Muscle of leg (tissue), 11 donors: ENCODE results near the gene OR4B1. TPM values are rescaled to one million over a fixed set of nuclear protein-coding genes. Genes with fewer than 3 reads are reported as not detected.
"Not testable (repeated sequence)": the region's sequence is repeated elsewhere in the genome, so short reads cannot be mapped to it uniquely, and the experiment has no call there.

ENCODE experiments used
- DNase-seq: peaks from one replicate; pipeline ENCODE4 v3.0.0; 2013
- H3K27ac ChIP-seq: one replicate; pipeline ENCODE4 v1.5.1; 2013; ENCODE audit warnings: mild to moderate bottlenecking, low read length, control low read depth
- H3K27me3 ChIP-seq: one replicate; pipeline ENCODE4 v1.6.1; 2013; ENCODE audit warnings: low read length; ENCODE audit not compliant: control insufficient read depth, insufficient read depth
- H3K36me3 ChIP-seq: one replicate; pipeline ENCODE4 v1.6.1; 2013; ENCODE audit warnings: low read length; ENCODE audit not compliant: control insufficient read depth, insufficient read depth
- H3K4me1 ChIP-seq: one replicate; pipeline ENCODE4 v1.6.1; 2013; ENCODE audit warnings: low read length; ENCODE audit not compliant: control insufficient read depth, insufficient read depth
- H3K4me3 ChIP-seq: one replicate; pipeline ENCODE4 v1.5.1; 2013; ENCODE audit warnings: low read length, control low read depth
- H3K9me3 ChIP-seq: replicated peaks from 2 replicates; pipeline ENCODE4 v1.6.1; 2013; ENCODE audit warnings: low read depth, low read length; ENCODE audit not compliant: control insufficient read depth
- WGBS: methylation state at CpG from one replicate; pipeline ENCODE4 v1.1.5; 2013; ENCODE audit warnings: missing lambda C conversion rate; ENCODE audit not compliant: insufficient coverage; 5-methylcytosine and 5-hydroxymethylcytosine counted together
- polyA plus RNA-seq, 8 donors: library from polyadenylated mRNA; unstranded; fragments of 120-200 nt; gene quantifications; one replicate each; pipeline versions ENCODE4 v1.2.1 to v1.2.3, GENCODE V29; 2013; ENCODE audit warnings: inconsistent platforms in 1 of 8, low replicate concordance in 1 of 8; ENCODE audit not compliant: insufficient read length in 8 of 8, insufficient read depth in 1 of 8
- total RNA-seq: library from RNA; stranded (reverse); fragments of 120-200 nt; gene quantifications from one replicate; pipeline ENCODE4 v1.2.4, GENCODE V29; 2013

OR4B1 gene
- total and polyA plus RNA-seq, 9 donors: not detected

- H3K4me1 ChIP-seq: no peaks in the 10 kb centered on the region
- no peaks in the 10 kb centered on the region for H3K36me3 ChIP-seq
- H3K4me3 ChIP-seq: no peak overlapping the region
- no peaks in the 10 kb centered on the region for H3K9me3 ChIP-seq
- H3K27ac ChIP-seq: no peak overlapping the region
- DNase-seq: peak; percentile 16
- WGBS: 75% methylated on average over 4 of the region's 4 CpGs
- no peaks in the 10 kb centered on the region for H3K27me3 ChIP-seq
These were observed 33.6 kb upstream of the OR4B1 start for GRCh38 chr11:48182860-48183526.

- Histone ChIP-seq H3K4me3 (no peak overlapping the region), H3K27me3 (no peaks in the 10 kb centered on the region), H3K4me1 (no peaks in the 10 kb centered on the region), H3K36me3 (no peaks in the 10 kb centered on the region), H3K9me3 (no peaks in the 10 kb centered on the region), H3K27ac (no peak overlapping the region)
- no peak for DNase-seq
These were observed 32.2 kb upstream of the OR4B1 start for GRCh38 chr11:48184452-48184851.

GRCh38 chr11:48190906-48191654 is 25.5 kb upstream of the OR4B1 start:
- not testable (repeated sequence) for DNase-seq
- WGBS: 83% methylated on average over 2 of the region's 10 CpGs

DNA sequence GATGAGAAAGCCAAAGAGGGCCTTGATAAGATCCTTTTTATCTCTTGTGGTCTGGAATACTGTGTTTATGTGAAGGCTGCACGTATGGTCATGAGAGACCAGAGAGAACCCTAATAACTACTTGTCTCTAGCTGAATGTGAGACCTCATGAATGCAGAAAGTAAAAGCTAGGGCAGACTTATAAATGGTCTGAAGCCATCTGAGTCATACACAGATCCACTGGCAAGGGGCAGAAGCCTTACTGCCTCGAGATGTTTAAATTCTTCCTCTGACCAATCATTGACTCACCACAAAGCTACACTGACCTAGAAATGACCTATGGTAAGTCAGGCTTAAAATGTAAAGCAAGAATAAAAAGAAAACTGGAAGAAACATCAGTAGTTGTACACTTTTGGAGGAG is 22.7 kb upstream of the OR4B1 start:
- no peaks in the 10 kb centered on the region for H3K36me3 ChIP-seq
- H3K27me3 ChIP-seq: no peaks in the 10 kb centered on the region
- no peak overlapping the region for H3K27ac ChIP-seq
- H3K9me3 ChIP-seq: peaks cover 6% of the 10 kb centered on the region
- no peak overlapping the region for H3K4me3 ChIP-seq
- no peaks in the 10 kb centered on the region for H3K4me1 ChIP-seq
- WGBS: no CpG with 5 or more reads among the region's 2 CpGs
- DNase-seq: no peak

More at GRCh38 chr11:48190906-48191654, 25.5 kb upstream of the OR4B1 start:
- H3K27me3 ChIP-seq, H3K27ac ChIP-seq, H3K36me3 ChIP-seq, H3K9me3 ChIP-seq, H3K4me1 ChIP-seq, H3K4me3 ChIP-seq: not testable (repeated sequence)

DNA sequence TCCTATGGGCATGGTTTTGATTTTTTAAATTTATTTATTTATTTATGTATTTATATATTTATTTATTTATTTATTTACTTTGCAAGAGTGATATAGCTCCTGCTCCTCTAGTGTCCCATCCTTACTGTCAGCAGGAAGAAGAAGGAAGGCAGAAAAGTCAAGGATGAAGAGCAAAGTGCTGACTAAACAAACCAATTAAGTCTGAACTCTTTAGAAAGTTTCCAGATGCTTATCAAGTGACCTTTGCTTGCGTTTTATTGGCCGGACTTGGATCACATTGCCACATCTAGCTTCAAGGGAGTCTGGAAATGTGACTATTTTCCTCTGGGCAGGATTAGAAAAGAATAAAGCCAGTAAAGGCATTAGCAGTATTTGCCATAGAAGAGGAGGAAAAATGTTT is 8.7 kb upstream of the OR4B1 start:
- peaks cover 4% of the 10 kb centered on the region for H3K9me3 ChIP-seq
- no peaks in the 10 kb centered on the region for H3K36me3 ChIP-seq
- 88% methylated on average over 2 of the region's 2 CpGs for WGBS
- H3K4me1 ChIP-seq: no peaks in the 10 kb centered on the region
- H3K4me3 ChIP-seq: no peak overlapping the region
- DNase-seq: no peak
- H3K27ac ChIP-seq: no peak overlapping the region
- H3K27me3 ChIP-seq: no peaks in the 10 kb centered on the region

DNA sequence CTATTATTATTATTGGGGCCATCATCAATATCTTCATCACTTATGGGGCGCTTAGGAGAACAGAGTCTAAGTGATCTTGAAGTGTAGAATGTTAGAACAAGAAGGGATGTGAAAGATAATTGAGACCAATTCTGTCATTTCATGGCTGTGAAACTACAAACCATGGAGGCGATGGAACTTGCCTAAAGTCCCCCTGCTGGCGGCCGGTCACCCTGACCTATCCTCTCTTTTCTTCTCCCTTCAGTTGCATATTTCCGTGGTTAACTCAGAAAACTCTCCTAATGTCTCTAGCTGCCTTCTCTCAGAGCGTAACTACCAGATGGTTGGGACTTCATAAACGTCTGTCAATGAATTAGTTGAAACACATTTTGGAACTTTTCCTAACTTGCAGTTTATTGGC is 6.6 kb upstream of the OR4B1 start:
- peak; percentile 6 for DNase-seq
- Histone ChIP-seq H3K27me3 (no peaks in the 10 kb centered on the region), H3K9me3 (peaks cover 4% of the 10 kb centered on the region), H3K36me3 (no peaks in the 10 kb centered on the region), H3K4me3 (no peak overlapping the region), H3K27ac (no peak overlapping the region), H3K4me1 (no peaks in the 10 kb centered on the region)
- 20% methylated on average over 1 of the region's 7 CpGs for WGBS

GRCh38 chr11:48228761-48229160 is 12.2 kb downstream of the OR4B1 start:
- H3K9me3 ChIP-seq: peaks cover 21% of the 10 kb centered on the region

DNA sequence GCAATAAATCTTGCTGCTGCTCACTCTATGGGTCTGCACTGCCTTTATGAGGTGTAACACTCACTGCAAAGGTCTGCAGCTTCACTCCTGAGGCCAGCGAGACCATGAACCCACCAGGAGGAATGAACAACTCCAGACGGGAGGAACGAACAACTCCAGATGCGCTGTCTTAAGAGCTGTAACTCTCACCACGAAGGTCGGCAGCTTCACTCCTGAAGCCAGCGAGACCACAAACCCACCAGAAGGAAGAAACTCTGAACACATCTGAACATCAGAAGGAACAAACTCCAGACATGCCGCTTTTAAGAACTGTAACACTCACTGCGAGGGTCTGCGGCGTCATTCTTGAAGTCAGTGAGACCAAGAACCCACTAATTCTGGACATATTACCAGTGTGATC is 13.4 kb downstream of the OR4B1 start:
- not testable (repeated sequence) for H3K4me1 ChIP-seq, H3K27ac ChIP-seq, H3K27me3 ChIP-seq, DNase-seq, H3K36me3 ChIP-seq, H3K4me3 ChIP-seq
- 91% methylated on average over 4 of the region's 11 CpGs for WGBS
- peaks cover 20% of the 10 kb centered on the region for H3K9me3 ChIP-seq

More at GRCh38 chr11:48228761-48229160, 12.2 kb downstream of the OR4B1 start:
- Histone ChIP-seq H3K27ac (no peak overlapping the region), H3K4me3 (no peak overlapping the region), H3K4me1 (no peaks in the 10 kb centered on the region), H3K36me3 (no peaks in the 10 kb centered on the region), H3K27me3 (no peaks in the 10 kb centered on the region)
- WGBS: 88% methylated on average over 16 of the region's 18 CpGs
- DNase-seq: no peak

- no peaks in the 10 kb centered on the region for H3K4me1 ChIP-seq
- H3K9me3 ChIP-seq: peaks cover 15% of the 10 kb centered on the region
- no peak for DNase-seq
- no peaks in the 10 kb centered on the region for H3K27me3 ChIP-seq
- no peaks in the 10 kb centered on the region for H3K36me3 ChIP-seq
- no peak overlapping the region for H3K4me3 ChIP-seq
- WGBS: 55% methylated on average over 2 of the region's 3 CpGs
- H3K27ac ChIP-seq: no peak overlapping the region
These were observed 21.1 kb downstream of the OR4B1 start for GRCh38 chr11:48237727-48238126.

- Histone ChIP-seq H3K9me3 (peaks cover 30% of the 10 kb centered on the region), H3K36me3 (no peaks in the 10 kb centered on the region), H3K27me3 (no peaks in the 10 kb centered on the region), H3K4me3 (no peak overlapping the region), H3K27ac (no peak overlapping the region), H3K4me1 (no peaks in the 10 kb centered on the region)
- 65% methylated on average over 2 of the region's 3 CpGs for WGBS
- no peak for DNase-seq
These were observed 25.9 kb downstream of the OR4B1 start for GRCh38 chr11:48242501-48242900.
